LNCAP (cell line): ENCODE measurements around the gene RASSF7.

Experiments used
- CTCF ChIP-seq: fragments of 450-650 bp; IDR thresholded peaks from 2 replicates; pipeline ENCODE4 v1.5.1; 2017; ENCODE audit warnings: mild to moderate bottlenecking

RASSF7 gene

GRCh38 chr11:560305-561147 is at the start of gene RASSF7, which contains the start of gene LMNTD2:
TSS of gene RASSF7 (plus strand) at chr11:560970. CDS start at chr11:561769, 799 bp downstream.
TSS of gene LMNTD2 (minus strand) at chr11:560738. CDS start at chr11:560716, 22 bp downstream.
- TF ChIP-seq CTCF: no peak

GRCh38 chr11:512761-513595 is 47.8 kb upstream of the RASSF7 start:
- TF ChIP-seq CTCF: no peak

GRCh38 chr11:514606-515005 is 46.2 kb upstream of the RASSF7 start:
- no peak for TF ChIP-seq CTCF

- TF ChIP-seq CTCF: no peak
Measured at GRCh38 chr11:515131-515530, 45.6 kb upstream of the RASSF7 start.

GRCh38 chr11:516400-516799 is 44.4 kb upstream of the RASSF7 start:
- no peak for TF ChIP-seq CTCF

GRCh38 chr11:518463-519202 is 42.1 kb upstream of the RASSF7 start:
- TF ChIP-seq CTCF: peak; percentile 100
